Measurements from ENCODE around the gene SLC24A4. TPM values are rescaled to one million over a fixed set of nuclear protein-coding genes. Genes with fewer than 3 reads are reported as not detected.

The SLC24A4 gene
- polyA plus RNA-seq, 1 donor (not counting 4 experiments of a cell fraction or from before 2014, with no cell fraction given): 0.10 TPM

- H2AFZ ChIP-seq (ENCODE audit: control insufficient read depth, low read length): no peak overlapping the region
- no peak for FAIRE-seq
Measured at GRCh38 chr14:92457016-92457565, 134.1 kb downstream of the SLC24A4 start.

GRCh38 chr14:92458136-92459029 is 135.4 kb downstream of the SLC24A4 start:
- H2AFZ ChIP-seq (ENCODE audit: control insufficient read depth, low read length): no peak overlapping the region
- TF ChIP-seq EZH2 (IDR thresholded peaks at IDR 0.05; ENCODE audit: low read length): no peak
- TF ChIP-seq, protein P1, sequence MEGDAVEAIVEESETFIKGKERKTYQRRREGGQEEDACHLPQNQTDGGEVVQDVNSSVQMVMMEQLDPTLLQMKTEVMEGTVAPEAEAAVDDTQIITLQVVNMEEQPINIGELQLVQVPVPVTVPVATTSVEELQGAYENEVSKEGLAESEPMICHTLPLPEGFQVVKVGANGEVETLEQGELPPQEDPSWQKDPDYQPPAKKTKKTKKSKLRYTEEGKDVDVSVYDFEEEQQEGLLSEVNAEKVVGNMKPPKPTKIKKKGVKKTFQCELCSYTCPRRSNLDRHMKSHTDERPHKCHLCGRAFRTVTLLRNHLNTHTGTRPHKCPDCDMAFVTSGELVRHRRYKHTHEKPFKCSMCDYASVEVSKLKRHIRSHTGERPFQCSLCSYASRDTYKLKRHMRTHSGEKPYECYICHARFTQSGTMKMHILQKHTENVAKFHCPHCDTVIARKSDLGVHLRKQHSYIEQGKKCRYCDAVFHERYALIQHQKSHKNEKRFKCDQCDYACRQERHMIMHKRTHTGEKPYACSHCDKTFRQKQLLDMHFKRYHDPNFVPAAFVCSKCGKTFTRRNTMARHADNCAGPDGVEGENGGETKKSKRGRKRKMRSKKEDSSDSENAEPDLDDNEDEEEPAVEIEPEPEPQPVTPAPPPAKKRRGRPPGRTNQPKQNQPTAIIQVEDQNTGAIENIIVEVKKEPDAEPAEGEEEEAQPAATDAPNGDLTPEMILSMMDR (optimal IDR thresholded peaks at IDR 0.05 in 1 of 3, IDR thresholded peaks at IDR 0.05 in 1 of 3, conservative IDR thresholded peaks at IDR 0.05 in 1 of 3; ENCODE audit: extremely low read depth in 1 of 3, insufficient read depth in 2 of 3, low read length in 3 of 3): no peak
- peaks cover 10% of the 10 kb centered on the region for H3K4me1 ChIP-seq (ENCODE audit: control insufficient read depth, extremely low read depth, insufficient read depth, low read length)
- H4K20me1 ChIP-seq (ENCODE audit: control insufficient read depth, extremely low read depth, insufficient read depth, low read length): no peaks in the 10 kb centered on the region
- dilution Hi-C loops (cut with MboI; ENCODE audit: extremely low pct_ligation_motif_present, low sequenced_read_pairs): no loop called here
- no peak overlapping the region for H3K4me3 ChIP-seq (ENCODE audit: control insufficient read depth in 2 of 3, extremely low read depth in 1 of 3, insufficient read depth in 2 of 3, low read depth in 1 of 3, low read length in 3 of 3)
- no peaks in the 10 kb centered on the region for H3K27me3 ChIP-seq (ENCODE audit: control insufficient read depth, extremely low read depth, insufficient read depth, low read length)
- H3K9me3 ChIP-seq (ENCODE audit: control insufficient read depth, low read depth, low read length): no peaks in the 10 kb centered on the region
- no peaks in the 10 kb centered on the region for H3K79me2 ChIP-seq (ENCODE audit: control insufficient read depth, insufficient read depth, low read length)
- DNase-seq (ENCODE audit: low read depth, low spot score) (no peak), FAIRE-seq (no peak)
- no peak overlapping the region for H3K9ac ChIP-seq (ENCODE audit: control insufficient read depth, extremely low read depth, insufficient read depth, low read length)
- H3K36me3 ChIP-seq (ENCODE audit: control insufficient read depth in 2 of 2, extremely low read depth in 1 of 2, insufficient read depth in 2 of 2, low read length in 2 of 2): no peaks in the 10 kb centered on the region
- H3K4me2 ChIP-seq (ENCODE audit: control insufficient read depth, extremely low read depth, insufficient read depth, low read depth, low read length): no peak overlapping the region
- no peaks in the 10 kb centered on the region for H3K9me1 ChIP-seq (ENCODE audit: control insufficient read depth, extremely low read depth, insufficient read depth, low read length)
- no peak overlapping the region for H3K27ac ChIP-seq (ENCODE audit: control insufficient read depth, insufficient read depth, low read length)

More at GRCh38 chr14:92457016-92457565, 134.1 kb downstream of the SLC24A4 start:
- Histone ChIP-seq H3K4me1 (ENCODE audit: control insufficient read depth, extremely low read depth, insufficient read depth, low read length) (peaks cover 10% of the 10 kb centered on the region), H4K20me1 (ENCODE audit: control insufficient read depth, extremely low read depth, insufficient read depth, low read length) (no peaks in the 10 kb centered on the region), H3K79me2 (ENCODE audit: control insufficient read depth, insufficient read depth, low read length) (no peaks in the 10 kb centered on the region), H3K27me3 (ENCODE audit: control insufficient read depth, extremely low read depth, insufficient read depth, low read length) (no peaks in the 10 kb centered on the region), H3K27ac (ENCODE audit: control insufficient read depth, insufficient read depth, low read length) (no peak overlapping the region), H3K9me1 (ENCODE audit: control insufficient read depth, extremely low read depth, insufficient read depth, low read length) (no peaks in the 10 kb centered on the region), H3K4me2 (ENCODE audit: control insufficient read depth, extremely low read depth, insufficient read depth, low read depth, low read length) (no peak overlapping the region), H3K9me3 (ENCODE audit: control insufficient read depth, low read depth, low read length) (no peaks in the 10 kb centered on the region), H3K36me3 (ENCODE audit: control insufficient read depth in 2 of 2, extremely low read depth in 1 of 2, insufficient read depth in 2 of 2, low read length in 2 of 2) (no peaks in the 10 kb centered on the region), H3K4me3 (ENCODE audit: control insufficient read depth in 2 of 3, extremely low read depth in 1 of 3, insufficient read depth in 2 of 3, low read depth in 1 of 3, low read length in 3 of 3) (no peak overlapping the region), H3K9ac (ENCODE audit: control insufficient read depth, extremely low read depth, insufficient read depth, low read length) (no peak overlapping the region)
- dilution Hi-C loops (cut with MboI; ENCODE audit: extremely low pct_ligation_motif_present, low sequenced_read_pairs): no loop called here
- no peak for DNase-seq (ENCODE audit: low read depth, low spot score)
- TF ChIP-seq, protein P1 (optimal IDR thresholded peaks at IDR 0.05 in 1 of 3, IDR thresholded peaks at IDR 0.05 in 1 of 3, conservative IDR thresholded peaks at IDR 0.05 in 1 of 3; ENCODE audit: extremely low read depth in 1 of 3, insufficient read depth in 2 of 3, low read length in 3 of 3): no peak
- TF ChIP-seq EZH2 (IDR thresholded peaks at IDR 0.05; ENCODE audit: low read length): no peak
